AG04450 (cell line): ENCODE measurements around the gene KRTAP5-5. TPM values are rescaled to one million over a fixed set of nuclear protein-coding genes. Genes with fewer than 3 reads are reported as not detected.

Experiments
- CTCF ChIA-PET: fragments of 300-600, 350-600 bp; formaldehyde crosslinking; extraction: SDS; loops from one replicate; lab custom pipeline; 2022; ENCODE audit warnings: antibody characterized with exemption, inconsistent platforms; lab: Charles Lee
- POLR2A ChIA-PET: fragments of 350-600 bp; formaldehyde crosslinking; extraction: SDS; loops from one replicate; lab custom pipeline; 2021; ENCODE audit warnings: antibody characterized with exemption, inconsistent platforms; lab: Yijun Ruan, JAX
- DNase-seq: peaks from one replicate; pipeline ENCODE4 v3.0.0-alpha.2; 2011; ENCODE audit warnings: low read depth, low spot score
- H3K27ac ChIP-seq: one replicate; pipeline ENCODE4 v1.5.1; 2012; ENCODE audit warnings: low read depth, low read length, control low read depth
- H3K27me3 ChIP-seq: one replicate; pipeline ENCODE4 v1.6.0; 2012; ENCODE audit warnings: low read length; ENCODE audit not compliant: control insufficient read depth, insufficient read depth
- H3K4me3 ChIP-seq: 2 replicates; pipeline ENCODE4 v1.5.1; 2011; ENCODE audit warnings: mild to moderate bottlenecking, low read depth, low read length, control low read depth
- H3K9me3 ChIP-seq: 2 replicates; pipeline ENCODE4 v1.5.1; 2012; ENCODE audit warnings: low read length; ENCODE audit not compliant: control insufficient read depth, insufficient read depth
- polyA plus RNA-seq: library from polyadenylated mRNA; depleted of rRNA; stranded (reverse); fragments of >200 nt; gene quantifications from 2 replicates; pipeline ENCODE4 v1.2.3, GENCODE V29; 2011
- TF ChIP-seq, protein P1 (sequence below): IDR thresholded peaks from 2 replicates; pipeline ENCODE4 v1.5.1; 2011; ENCODE audit warnings: low read depth, low read length, control low read depth, inconsistent platforms

Gene KRTAP5-5
- polyA plus RNA-seq, 1 experiment, result not detected

DNA sequence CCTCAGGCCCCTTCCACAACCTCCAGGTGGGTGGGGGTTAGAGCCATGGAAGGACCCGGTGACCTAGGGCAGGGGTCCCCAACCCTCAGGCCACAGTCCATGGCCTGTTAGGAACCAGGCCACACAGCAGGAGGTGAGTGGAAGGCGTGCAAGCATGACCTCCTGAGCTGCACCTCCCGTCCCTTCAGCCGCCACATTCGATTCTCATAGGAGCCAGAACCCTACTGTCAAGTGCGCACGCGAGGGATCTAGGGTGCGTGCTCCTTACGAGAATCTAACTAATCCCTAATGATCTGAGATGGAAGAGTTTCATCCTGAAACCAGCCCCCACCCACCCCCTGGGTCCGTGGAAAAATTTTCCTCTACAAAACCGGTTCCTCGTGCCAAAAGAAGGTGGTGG, 4.0 kb upstream of the KRTAP5-5 start:
- ChIA-PET CTCF (interaction anchor here (0.7 to 1.2 kb wide), 2 partner anchors 27 to 79 kb away, joined by 3 read pairs; no protein-coding TSS in a partner anchor), POLR2A (no interaction called here)
- no peak overlapping the region for H3K4me3 ChIP-seq
- TF ChIP-seq, protein P1, sequence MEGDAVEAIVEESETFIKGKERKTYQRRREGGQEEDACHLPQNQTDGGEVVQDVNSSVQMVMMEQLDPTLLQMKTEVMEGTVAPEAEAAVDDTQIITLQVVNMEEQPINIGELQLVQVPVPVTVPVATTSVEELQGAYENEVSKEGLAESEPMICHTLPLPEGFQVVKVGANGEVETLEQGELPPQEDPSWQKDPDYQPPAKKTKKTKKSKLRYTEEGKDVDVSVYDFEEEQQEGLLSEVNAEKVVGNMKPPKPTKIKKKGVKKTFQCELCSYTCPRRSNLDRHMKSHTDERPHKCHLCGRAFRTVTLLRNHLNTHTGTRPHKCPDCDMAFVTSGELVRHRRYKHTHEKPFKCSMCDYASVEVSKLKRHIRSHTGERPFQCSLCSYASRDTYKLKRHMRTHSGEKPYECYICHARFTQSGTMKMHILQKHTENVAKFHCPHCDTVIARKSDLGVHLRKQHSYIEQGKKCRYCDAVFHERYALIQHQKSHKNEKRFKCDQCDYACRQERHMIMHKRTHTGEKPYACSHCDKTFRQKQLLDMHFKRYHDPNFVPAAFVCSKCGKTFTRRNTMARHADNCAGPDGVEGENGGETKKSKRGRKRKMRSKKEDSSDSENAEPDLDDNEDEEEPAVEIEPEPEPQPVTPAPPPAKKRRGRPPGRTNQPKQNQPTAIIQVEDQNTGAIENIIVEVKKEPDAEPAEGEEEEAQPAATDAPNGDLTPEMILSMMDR, result no peak
- H3K27me3 ChIP-seq, result peaks cover 42% of the 10 kb centered on the region
- no peak overlapping the region for H3K27ac ChIP-seq
- DNase-seq, result no peak
- H3K9me3 ChIP-seq, result no peaks in the 10 kb centered on the region

DNA sequence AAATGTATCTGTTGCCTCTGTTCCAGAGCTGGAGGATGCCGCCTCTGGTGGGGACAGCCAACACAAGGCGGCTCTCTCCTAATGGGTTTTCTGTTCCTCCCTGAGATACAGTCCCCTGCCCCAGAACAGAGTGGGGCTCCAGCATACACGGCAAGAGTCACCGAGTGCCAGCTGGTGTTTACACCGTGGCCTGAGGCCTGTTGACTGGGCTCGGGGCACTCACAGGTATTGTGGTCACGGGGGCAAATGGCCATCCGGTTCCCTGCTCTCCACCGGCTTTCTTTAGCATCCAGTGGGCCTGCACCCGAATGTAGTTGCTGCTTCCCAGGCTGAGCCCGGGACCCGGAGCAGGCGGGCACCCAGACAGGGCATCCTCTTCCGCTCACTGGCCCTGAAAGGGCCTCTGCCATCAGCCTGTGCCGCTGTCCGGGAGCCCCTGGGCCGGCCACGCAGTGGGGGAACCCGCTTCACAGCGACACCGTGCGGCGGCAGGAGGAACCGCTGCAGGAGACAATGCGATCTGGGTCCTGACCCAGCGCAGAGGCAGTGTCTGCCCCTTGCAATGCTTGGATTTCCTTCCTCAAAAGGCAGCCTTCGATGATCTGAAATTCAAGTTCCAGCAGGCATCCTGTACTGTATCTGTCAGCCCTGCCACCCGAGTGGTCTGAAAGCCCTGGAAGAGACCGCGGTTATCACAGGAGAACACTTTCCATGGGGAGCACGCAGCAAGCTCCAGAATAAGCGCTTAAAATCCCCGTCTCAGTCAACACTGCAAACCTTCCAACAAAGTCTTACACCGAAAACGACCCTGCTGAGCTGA, 859 bp upstream of the KRTAP5-5 start:
- DNase-seq, result no peak
- Histone ChIP-seq H3K27ac (no peak overlapping the region), H3K27me3 (peaks cover 57% of the 10 kb centered on the region), H3K9me3 (no peaks in the 10 kb centered on the region), H3K4me3 (no peak overlapping the region)
- POLR2A ChIA-PET, result no interaction called here
- TF ChIP-seq, protein P1, result peak; percentile 86
- CTCF ChIA-PET, result interaction anchor here (1.0 to 2.9 kb wide), 6 partner anchors 10 to 82 kb away, joined by 3 to 15 read pairs (median 6); no protein-coding TSS in a partner anchor

DNA sequence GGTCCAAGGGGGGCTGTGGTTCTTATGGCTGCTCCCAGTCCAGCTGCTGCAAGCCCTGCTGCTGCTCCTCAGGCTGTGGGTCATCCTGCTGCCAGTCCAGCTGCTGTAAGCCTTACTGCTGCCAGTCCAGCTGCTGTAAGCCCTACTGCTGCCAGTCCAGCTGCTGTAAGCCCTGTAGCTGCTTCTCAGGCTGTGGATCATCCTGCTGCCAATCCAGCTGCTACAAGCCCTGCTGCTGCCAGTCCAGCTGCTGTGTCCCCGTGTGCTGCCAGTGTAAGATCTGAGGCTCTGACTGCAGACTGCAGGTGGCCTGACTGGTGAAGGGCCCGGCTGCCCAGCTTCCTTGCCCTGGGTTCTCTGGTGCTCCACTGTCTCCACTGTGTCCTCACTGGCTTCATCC, 696 bp downstream of the KRTAP5-5 start:
- CTCF ChIA-PET, result interaction anchor here (1.0 to 2.9 kb wide), 6 partner anchors 9 to 84 kb away, joined by 3 to 15 read pairs (median 6); no protein-coding TSS in a partner anchor
- POLR2A ChIA-PET, result no interaction called here
- no peak overlapping the region for H3K4me3 ChIP-seq
- peaks cover 51% of the 10 kb centered on the region for H3K27me3 ChIP-seq
- H3K27ac ChIP-seq, result no peak overlapping the region
- no peaks in the 10 kb centered on the region for H3K9me3 ChIP-seq
- TF ChIP-seq, protein P1, result no peak
- DNase-seq, result no peak

DNA sequence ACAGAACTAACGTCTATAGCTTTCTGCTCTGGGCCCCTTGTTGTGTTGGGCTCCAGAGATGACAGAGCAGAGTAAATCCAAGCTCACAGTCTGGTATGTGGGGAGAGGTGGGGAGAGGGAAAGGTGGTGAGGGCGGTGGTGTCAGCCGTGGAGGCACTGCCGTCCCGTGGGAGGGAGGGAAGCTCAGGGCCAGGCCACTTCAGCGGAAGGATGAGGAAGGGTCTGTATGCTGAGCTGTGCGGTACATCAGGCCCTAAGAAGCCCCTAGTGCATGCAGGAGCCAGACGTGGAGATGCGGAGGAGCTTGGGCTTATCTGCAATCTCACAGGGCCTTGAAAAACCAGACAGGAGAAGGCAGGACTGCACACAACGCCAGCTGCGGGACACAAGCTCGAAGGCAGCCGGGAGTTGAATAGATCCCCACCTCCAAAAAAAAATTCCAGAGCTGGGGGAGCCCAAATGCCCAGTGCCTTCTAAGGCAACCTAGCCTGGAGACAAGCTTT, 1.5 kb downstream of the KRTAP5-5 start:
- ChIA-PET CTCF (interaction anchor here (1.0 to 2.9 kb wide), 6 partner anchors 8 to 85 kb away, joined by 3 to 15 read pairs (median 6); no protein-coding TSS in a partner anchor), POLR2A (no interaction called here)
- Histone ChIP-seq H3K27me3 (peaks cover 42% of the 10 kb centered on the region), H3K9me3 (no peaks in the 10 kb centered on the region), H3K4me3 (no peak overlapping the region), H3K27ac (no peak overlapping the region)
- TF ChIP-seq, protein P1, result no peak
- DNase-seq, result no peak
